ENCODE results near the gene EXOC6B. TPM values are rescaled to one million over a fixed set of nuclear protein-coding genes. Genes with fewer than 3 reads are reported as not detected.

Gene EXOC6B
- total RNA-seq, 1 donor from 2014 or later, result 33.0 TPM

DNA sequence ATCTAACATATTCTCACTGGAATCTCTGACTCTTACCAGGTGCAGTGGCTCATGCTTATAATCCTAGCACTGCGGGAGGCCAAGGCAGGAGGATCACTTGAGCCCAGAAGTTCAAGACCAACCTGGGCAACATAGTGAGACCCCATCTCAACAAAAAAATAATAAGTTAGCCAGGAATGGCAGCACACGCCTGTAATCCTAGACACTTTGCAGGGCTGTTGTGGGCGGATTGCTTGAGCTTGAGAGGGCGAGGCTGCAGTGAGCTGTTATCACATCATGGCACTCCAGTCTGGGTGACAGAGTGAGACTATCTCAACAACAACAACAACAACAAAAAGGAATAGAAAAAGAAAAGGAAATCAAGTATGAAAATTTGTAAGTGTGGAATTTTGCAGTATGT, 371.6 kb downstream of the EXOC6B start:
- no peaks in the 10 kb centered on the region for H3K4me1 ChIP-seq
- TF ChIP-seq, protein P1, sequence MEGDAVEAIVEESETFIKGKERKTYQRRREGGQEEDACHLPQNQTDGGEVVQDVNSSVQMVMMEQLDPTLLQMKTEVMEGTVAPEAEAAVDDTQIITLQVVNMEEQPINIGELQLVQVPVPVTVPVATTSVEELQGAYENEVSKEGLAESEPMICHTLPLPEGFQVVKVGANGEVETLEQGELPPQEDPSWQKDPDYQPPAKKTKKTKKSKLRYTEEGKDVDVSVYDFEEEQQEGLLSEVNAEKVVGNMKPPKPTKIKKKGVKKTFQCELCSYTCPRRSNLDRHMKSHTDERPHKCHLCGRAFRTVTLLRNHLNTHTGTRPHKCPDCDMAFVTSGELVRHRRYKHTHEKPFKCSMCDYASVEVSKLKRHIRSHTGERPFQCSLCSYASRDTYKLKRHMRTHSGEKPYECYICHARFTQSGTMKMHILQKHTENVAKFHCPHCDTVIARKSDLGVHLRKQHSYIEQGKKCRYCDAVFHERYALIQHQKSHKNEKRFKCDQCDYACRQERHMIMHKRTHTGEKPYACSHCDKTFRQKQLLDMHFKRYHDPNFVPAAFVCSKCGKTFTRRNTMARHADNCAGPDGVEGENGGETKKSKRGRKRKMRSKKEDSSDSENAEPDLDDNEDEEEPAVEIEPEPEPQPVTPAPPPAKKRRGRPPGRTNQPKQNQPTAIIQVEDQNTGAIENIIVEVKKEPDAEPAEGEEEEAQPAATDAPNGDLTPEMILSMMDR (IDR thresholded peaks at IDR 0.05), result no peak
- DNase-seq (no peak), ATAC-seq (no peak)
- no peak overlapping the region for H3K4me3 ChIP-seq
- no peaks in the 10 kb centered on the region for H3K27me3 ChIP-seq (ENCODE audit: low read depth)
- no peak overlapping the region for H3K27ac ChIP-seq
- no peaks in the 10 kb centered on the region for H3K9me3 ChIP-seq
- intact Hi-C loops (cut with DNase I), result no loop called here
- no peaks in the 10 kb centered on the region for H3K36me3 ChIP-seq

DNA sequence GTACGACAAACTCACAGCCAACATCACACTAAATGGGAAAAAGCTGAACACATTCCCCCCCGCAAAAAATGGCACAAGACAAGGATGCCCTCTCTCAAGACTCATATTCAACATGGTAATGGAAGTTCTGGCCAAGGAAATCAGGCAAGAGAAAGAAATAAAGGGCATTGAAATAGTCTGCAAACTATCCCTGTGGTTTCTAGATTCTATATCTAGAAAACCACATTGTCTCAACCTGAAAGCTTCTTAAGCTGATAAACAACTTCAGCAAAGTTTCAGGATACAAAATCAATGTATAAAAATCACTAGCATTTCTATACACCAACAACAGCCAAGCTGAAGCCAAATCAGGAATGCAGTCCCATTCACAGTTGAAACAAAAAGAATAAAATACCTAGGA, 383.6 kb downstream of the EXOC6B start:
- no peak overlapping the region for H3K4me3 ChIP-seq
- peaks cover 8% of the 10 kb centered on the region for H3K9me3 ChIP-seq
- TF ChIP-seq, protein P1 (IDR thresholded peaks at IDR 0.05), result no peak
- H3K27me3 ChIP-seq (ENCODE audit: low read depth), result no peaks in the 10 kb centered on the region
- ATAC-seq (no peak), DNase-seq (no peak)
- peaks cover 6% of the 10 kb centered on the region for H3K36me3 ChIP-seq
- no peaks in the 10 kb centered on the region for H3K4me1 ChIP-seq
- intact Hi-C loops (cut with DNase I), result no loop called here
- no peak overlapping the region for H3K27ac ChIP-seq

DNA sequence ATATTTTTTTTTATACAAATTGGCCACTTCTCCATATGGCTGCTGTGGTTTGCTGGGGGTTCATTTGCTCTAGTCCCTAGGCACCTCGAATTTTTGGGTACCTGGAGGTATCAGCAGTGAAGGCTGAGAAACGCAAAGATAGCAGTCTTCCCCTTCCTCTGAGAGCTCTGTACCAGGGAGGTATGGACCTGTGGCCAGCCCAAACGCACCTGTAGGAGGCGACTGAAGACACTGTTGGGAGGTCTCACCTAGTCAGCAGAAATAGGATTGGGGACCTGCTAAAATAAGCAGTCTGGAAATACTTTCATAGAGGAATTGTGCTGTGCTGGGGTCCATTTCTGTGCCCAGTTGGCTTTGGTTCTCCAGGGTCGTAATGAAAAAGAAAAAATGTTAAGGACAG, 385.9 kb downstream of the EXOC6B start:
- Histone ChIP-seq H3K4me1 (no peaks in the 10 kb centered on the region), H3K4me3 (no peak overlapping the region), H3K9me3 (peaks cover 8% of the 10 kb centered on the region), H3K27ac (no peak overlapping the region), H3K36me3 (peaks cover 6% of the 10 kb centered on the region), H3K27me3 (ENCODE audit: low read depth) (no peaks in the 10 kb centered on the region)
- ATAC-seq (no peak), DNase-seq (no peak)
- TF ChIP-seq, protein P1 (IDR thresholded peaks at IDR 0.05), result no peak
- intact Hi-C loops (cut with DNase I), result no loop called here

DNA sequence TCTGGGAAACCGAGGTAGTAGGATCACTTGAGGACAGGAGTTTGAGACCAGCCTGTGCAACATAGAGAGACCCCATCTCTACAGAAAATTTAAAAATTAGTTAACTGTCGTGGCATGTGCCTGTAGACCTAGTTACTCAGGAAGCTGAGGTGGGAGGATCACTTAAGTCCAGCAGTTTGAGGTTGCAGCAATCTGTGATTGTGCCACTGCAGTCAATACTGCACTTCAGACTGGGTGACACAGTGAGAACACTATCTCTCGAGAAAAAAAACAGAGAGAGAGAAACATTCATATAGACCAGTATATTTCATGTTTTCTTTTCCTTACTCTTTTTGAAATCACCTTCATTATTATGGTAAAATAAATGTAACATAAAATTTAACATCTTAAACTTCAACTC, 387.5 kb downstream of the EXOC6B start:
- peaks cover 8% of the 10 kb centered on the region for H3K9me3 ChIP-seq
- H3K36me3 ChIP-seq, result peaks cover 6% of the 10 kb centered on the region
- intact Hi-C loops (cut with DNase I), result no loop called here
- no peaks in the 10 kb centered on the region for H3K27me3 ChIP-seq (ENCODE audit: low read depth)
- ATAC-seq (no peak), DNase-seq (no peak)
- no peaks in the 10 kb centered on the region for H3K4me1 ChIP-seq
- TF ChIP-seq, protein P1 (IDR thresholded peaks at IDR 0.05), result no peak
- no peak overlapping the region for H3K27ac ChIP-seq
- H3K4me3 ChIP-seq, result no peak overlapping the region

DNA sequence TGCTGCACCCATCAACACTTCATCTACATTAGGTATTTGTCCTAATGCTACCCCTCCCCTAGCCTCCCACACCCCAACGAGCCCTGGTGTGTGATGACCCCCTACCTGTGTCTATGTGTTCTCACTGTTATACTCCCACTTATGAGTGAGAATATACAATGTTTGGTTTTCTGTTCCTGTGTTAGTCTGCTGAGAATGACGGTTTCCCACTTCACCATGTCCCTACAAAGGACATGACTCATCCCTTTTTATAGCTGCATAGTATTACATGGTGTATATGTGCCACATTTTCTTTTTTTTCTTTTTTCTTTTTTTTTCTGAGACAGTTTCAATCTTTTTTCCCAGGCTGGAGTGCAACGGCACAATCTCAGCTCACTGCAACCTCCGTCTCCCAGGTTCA, 394.1 kb downstream of the EXOC6B start:
- intact Hi-C loops (cut with DNase I), result no loop called here
- TF ChIP-seq, protein P1 (IDR thresholded peaks at IDR 0.05), result no peak
- ATAC-seq (no peak), DNase-seq (no peak)
- no peaks in the 10 kb centered on the region for H3K9me3 ChIP-seq
- H3K27ac ChIP-seq, result no peak overlapping the region
- H3K27me3 ChIP-seq (ENCODE audit: low read depth), result no peaks in the 10 kb centered on the region
- H3K4me1 ChIP-seq, result no peaks in the 10 kb centered on the region
- no peaks in the 10 kb centered on the region for H3K36me3 ChIP-seq
- no peak overlapping the region for H3K4me3 ChIP-seq

Measured in lower lobe of right lung (tissue), 2 donors.